Stimulated activated CD4-positive, alpha-beta T cell treated with anti-CD3 and anti-CD28 coated beads, Interleukin-2, amount 100 ng/mL, for 24 hours (primary cell): ENCODE data around the gene APOBEC3G.
A peak's percentile ranks its signal among the peaks of the same experiment; 100 is the strongest.

Experiments used
- DNase-seq, 2 donors: peaks; one replicate each; pipeline ENCODE4 v3.0.0-alpha.2; 2020

Gene APOBEC3G

GRCh38 chr22:39092111-39092862 lies 15.2 kb downstream of the APOBEC3G start:
- no peak for DNase-seq

GRCh38 chr22:39094717-39095389 lies 17.8 kb downstream of the APOBEC3G start:
- no peak for DNase-seq

GRCh38 chr22:39095971-39096370 lies 18.9 kb downstream of the APOBEC3G start:
- no peak for DNase-seq

GRCh38 chr22:39097098-39098020 lies 20.3 kb downstream of the APOBEC3G start, which contains the start of gene APOBEC3H:
APOBEC3H (plus strand) TSS chr22:39097244; CDS start chr22:39100279, 3,035 bp downstream.
- DNase-seq, result no peak

GRCh38 chr22:39098026-39098425 lies 21.0 kb downstream of the APOBEC3G start:
- no peak for DNase-seq

GRCh38 chr22:39098576-39098975 lies 21.5 kb downstream of the APOBEC3G start:
- DNase-seq, result no peak

GRCh38 chr22:39101226-39101625 lies 24.2 kb downstream of the APOBEC3G start:
- DNase-seq, result no peak

- DNase-seq, result no peak
Measured at GRCh38 chr22:39103431-39103830, 26.4 kb downstream of the APOBEC3G start.

GRCh38 chr22:39106326-39106725 lies 29.3 kb downstream of the APOBEC3G start:
- DNase-seq, result no peak

- DNase-seq, result no peak
Measured at GRCh38 chr22:39108487-39108886, 31.4 kb downstream of the APOBEC3G start.

- DNase-seq, result no peak
Measured at GRCh38 chr22:39109361-39109760, 32.3 kb downstream of the APOBEC3G start.

GRCh38 chr22:39110631-39111561 lies 33.8 kb downstream of the APOBEC3G start:
- DNase-seq, result no peak

GRCh38 chr22:39114112-39114511 lies 37.0 kb downstream of the APOBEC3G start:
- no peak for DNase-seq

- no peak for DNase-seq
Measured at GRCh38 chr22:39115570-39115969, 38.5 kb downstream of the APOBEC3G start.

GRCh38 chr22:39115977-39116621 lies 39.0 kb downstream of the APOBEC3G start:
- DNase-seq, result no peak

GRCh38 chr22:39117585-39118191 lies 40.6 kb downstream of the APOBEC3G start:
- peak; percentile 71 to 78 for DNase-seq

GRCh38 chr22:39120983-39121382 lies 43.9 kb downstream of the APOBEC3G start:
- DNase-seq, result no peak

GRCh38 chr22:39122772-39123470 lies 45.8 kb downstream of the APOBEC3G start:
- DNase-seq, result no peak

- DNase-seq, result no peak
Measured at GRCh38 chr22:39123751-39124581, 46.9 kb downstream of the APOBEC3G start.
